Measurements from ENCODE around the gene GRIN3A. TPM values are rescaled to one million over a fixed set of nuclear protein-coding genes. Genes with fewer than 3 reads are reported as not detected.

GRIN3A gene
- total and polyA plus RNA-seq, 2 of the 4 experiments (the other 2 are of a cell fraction) = not detected

DNA sequence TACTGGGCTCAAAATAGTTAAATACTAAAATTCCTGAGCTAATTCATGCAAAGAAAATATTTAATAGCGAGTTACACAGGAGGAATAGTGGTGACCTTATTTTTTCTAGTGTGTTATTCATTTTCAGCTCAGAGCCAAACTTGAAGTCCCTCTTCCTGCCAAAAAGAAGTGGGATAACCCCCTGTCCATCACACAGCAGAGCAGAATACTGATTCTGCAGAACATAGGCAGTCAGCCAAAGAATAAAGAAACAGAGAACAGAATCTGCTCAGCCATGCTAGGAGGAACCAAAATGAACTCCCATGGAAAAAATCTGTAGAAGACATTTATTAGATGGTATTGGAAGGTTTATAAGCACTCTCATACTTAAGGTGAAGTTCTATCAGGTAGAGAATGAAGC, 49.4 kb upstream of the GRIN3A start:
- Histone ChIP-seq H3K36me3 (ENCODE audit: control insufficient read depth, insufficient read depth, low read length) (no peaks in the 10 kb centered on the region), H4K5ac (ENCODE audit: low read depth, low read length) (no peak overlapping the region), H3K4ac (ENCODE audit: low read depth, low read length) (no peak overlapping the region), H2AK5ac (ENCODE audit: low read depth, low read length) (no peak overlapping the region), H2BK20ac (ENCODE audit: low read depth, low read length) (no peak overlapping the region), H3K4me2 (ENCODE audit: low read depth, low read length) (no peak overlapping the region), H3K27me3 (ENCODE audit: control insufficient read depth, insufficient read depth, low read length) (no peaks in the 10 kb centered on the region), H2AK9ac (replicated peaks; ENCODE audit: low read depth, low read length, poor library complexity) (no peak overlapping the region), H2AFZ (replicated peaks; ENCODE audit: low read length, poor library complexity) (no peak overlapping the region), H3K9me1 (ENCODE audit: insufficient read depth, low read length) (no peaks in the 10 kb centered on the region), H3K27ac (ENCODE audit: insufficient read depth, low read length) (no peak overlapping the region), H4K8ac (ENCODE audit: low read depth in 2 of 2, low read length in 2 of 2) (no peak overlapping the region), H2BK15ac (ENCODE audit: low read depth, low read length) (no peak overlapping the region), H3K79me1 (ENCODE audit: low read depth in 1 of 2, low read length in 2 of 2) (no peaks in the 10 kb centered on the region), H4K91ac (ENCODE audit: insufficient read depth, low read depth, low read length) (no peak overlapping the region), H4K20me1 (ENCODE audit: insufficient read depth, low read length) (no peaks in the 10 kb centered on the region), H3K4me1 (ENCODE audit: control insufficient read depth, insufficient read depth, low read length) (no peaks in the 10 kb centered on the region), H3K23ac (ENCODE audit: low read depth, low read length) (no peak overlapping the region), H2BK5ac (ENCODE audit: low read depth, low read length, poor library complexity, severe bottlenecking) (no peak overlapping the region), H3K56ac (ENCODE audit: extremely low read depth, insufficient read depth, low read length) (no peak overlapping the region), H3K9ac (ENCODE audit: low read depth, low read length) (no peak overlapping the region), H2BK120ac (ENCODE audit: low read depth, low read length) (no peak overlapping the region), H3K4me3 (ENCODE audit: insufficient read depth, low read depth, low read length) (no peak overlapping the region), H3K18ac (ENCODE audit: low read depth, low read length) (no peak overlapping the region), H3K9me3 (ENCODE audit: control insufficient read depth, insufficient read depth, low read length) (peaks cover 4% of the 10 kb centered on the region; the same call in 1 of the 2 replicates), H3K14ac (replicated peaks; ENCODE audit: low read depth, low read length) (no peak overlapping the region)
- WGBS, 2 experiments (ENCODE audit: extremely low coverage in 2 of 2, insufficient read length in 1 of 2) = no CpG with 5 or more reads among the region's 1 CpG
- dilution Hi-C loops (cut with HindIII; ENCODE audit: low sequenced_read_pairs, unreplicated experiment) (no loop called here), in situ Hi-C loops (cut with MboI; ENCODE audit: low sequenced_read_pairs) (no loop called here), intact Hi-C loops (cut with micrococcal nuclease) (no loop called here)
- BruUV-seq (replicated peaks) = no TSS peak
- no peak for ATAC-seq (ENCODE audit: low read depth)
- no peak for DNase-seq
- ChIA-PET CTCF (no interaction called here), POLR2A (ENCODE audit: unreplicated experiment) (no interaction called here)
- TF ChIP-seq RCOR1 (IDR thresholded peaks at IDR 0.05; ENCODE audit: insufficient replicate concordance, low read length) (no peak), MXI1 (IDR thresholded peaks at IDR 0.05; ENCODE audit: borderline replicate concordance, low read depth, low read length) (no peak), BHLHE40 (IDR thresholded peaks at IDR 0.05; ENCODE audit: low read depth, low read length) (no peak), CHD1 (IDR thresholded peaks at IDR 0.05; ENCODE audit: low read depth, low read length) (no peak), MAZ (IDR thresholded peaks at IDR 0.05; ENCODE audit: borderline replicate concordance, low read depth, low read length) (no peak), ELK1 (IDR thresholded peaks at IDR 0.05; ENCODE audit: borderline replicate concordance, low read depth, low read length) (no peak), CTCF (conservative IDR thresholded peaks at IDR 0.05; ENCODE audit: low read depth, low read length) (no peak), MAFK (IDR thresholded peaks at IDR 0.05; ENCODE audit: low read depth, low read length) (no peak), RFX5 (IDR thresholded peaks at IDR 0.05; ENCODE audit: low read depth, low read length) (no peak), FOS (IDR thresholded peaks at IDR 0.05; ENCODE audit: low read depth, low read length) (no peak), POLR2A (IDR thresholded peaks at IDR 0.05; ENCODE audit: low read depth, low read length) (no peak)
- TF ChIP-seq, protein P1, sequence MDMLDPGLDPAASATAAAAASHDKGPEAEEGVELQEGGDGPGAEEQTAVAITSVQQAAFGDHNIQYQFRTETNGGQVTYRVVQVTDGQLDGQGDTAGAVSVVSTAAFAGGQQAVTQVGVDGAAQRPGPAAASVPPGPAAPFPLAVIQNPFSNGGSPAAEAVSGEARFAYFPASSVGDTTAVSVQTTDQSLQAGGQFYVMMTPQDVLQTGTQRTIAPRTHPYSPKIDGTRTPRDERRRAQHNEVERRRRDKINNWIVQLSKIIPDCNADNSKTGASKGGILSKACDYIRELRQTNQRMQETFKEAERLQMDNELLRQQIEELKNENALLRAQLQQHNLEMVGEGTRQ (IDR thresholded peaks at IDR 0.05; ENCODE audit: low read depth, low read length) = no peak
